GM18502 (cell line): ENCODE measurements around the gene IQCF6.
"Not testable (repeated sequence)": the region's sequence is repeated elsewhere in the genome, so short reads cannot be mapped to it uniquely, and the experiment has no call there.

ENCODE experiments used
- ATAC-seq: cut with Tn5 transposase; IDR thresholded peaks from one replicate; pipeline ENCODE4 v1.9.1; 2021; ENCODE audit warnings: mild to moderate bottlenecking; ENCODE audit not compliant: unreplicated experiment, poor library complexity

The IQCF6 gene

GRCh38 chr3:51779137-51779536 is at the start of gene IQCF6:
Gene IQCF6 (minus strand): TSS chr3:51779237. CDS start chr3:51779224, 13 bp downstream.
- no peak for ATAC-seq

GRCh38 chr3:51828297-51828696 is 49.3 kb upstream of the IQCF6 start:
- ATAC-seq: no peak

GRCh38 chr3:51819709-51820406 is 40.8 kb upstream of the IQCF6 start:
- ATAC-seq: no peak

GRCh38 chr3:51819151-51819550 is 40.1 kb upstream of the IQCF6 start:
- no peak for ATAC-seq

GRCh38 chr3:51817375-51817774 is 38.3 kb upstream of the IQCF6 start:
- ATAC-seq: no peak

- ATAC-seq: no peak
These were observed 37.7 kb upstream of the IQCF6 start for GRCh38 chr3:51816723-51817122.

GRCh38 chr3:51815614-51816013 is 36.6 kb upstream of the IQCF6 start:
- no peak for ATAC-seq

GRCh38 chr3:51814034-51814433 is 35.0 kb upstream of the IQCF6 start:
- ATAC-seq: no peak

GRCh38 chr3:51813539-51813938 is 34.5 kb upstream of the IQCF6 start:
- ATAC-seq: no peak

- ATAC-seq: no peak
These were observed 29.9 kb upstream of the IQCF6 start for GRCh38 chr3:51808934-51809333.

GRCh38 chr3:51802106-51802703 is 23.2 kb upstream of the IQCF6 start:
- ATAC-seq: no peak

GRCh38 chr3:51800750-51801125 is 21.7 kb upstream of the IQCF6 start:
- ATAC-seq: no peak

- no peak for ATAC-seq
These were observed 21.1 kb upstream of the IQCF6 start for GRCh38 chr3:51799879-51800749.

GRCh38 chr3:51798411-51798963 is 19.4 kb upstream of the IQCF6 start:
- ATAC-seq: no peak

GRCh38 chr3:51796854-51797253 is 17.8 kb upstream of the IQCF6 start:
- no peak for ATAC-seq

GRCh38 chr3:51794206-51794605 is 15.2 kb upstream of the IQCF6 start:
- ATAC-seq: no peak

GRCh38 chr3:51792206-51792605 is 13.2 kb upstream of the IQCF6 start:
- no peak for ATAC-seq

- no peak for ATAC-seq
These were observed 10.4 kb upstream of the IQCF6 start for GRCh38 chr3:51789437-51789836.

- not testable (repeated sequence) for ATAC-seq
These were observed 8.5 kb upstream of the IQCF6 start for GRCh38 chr3:51787576-51787975.

- ATAC-seq: no peak
These were observed 7.2 kb upstream of the IQCF6 start for GRCh38 chr3:51786267-51786666.

GRCh38 chr3:51778554-51778953 is 483 bp downstream of the IQCF6 start:
- ATAC-seq: no peak
